Activated CD4-positive, alpha-beta memory T cell treated with anti-CD3 and anti-CD28 coated beads, Interleukin-2, amount 10 ng/mL, durations not matched to agents 7 days and 5 days (primary cell): ENCODE measurements around the gene MAFG. TPM values are rescaled to one million over a fixed set of nuclear protein-coding genes. Genes with fewer than 3 reads are reported as not detected.

Experiments
- CTCF ChIA-PET: fragments of 350-600 bp; sonication (Branson Sonifier 250); formaldehyde crosslinking; loops from one replicate; lab custom pipeline; 2021; ENCODE audit warnings: antibody characterized with exemption, inconsistent platforms; lab: Charles Lee
- POLR2A ChIA-PET: fragments of 350-600 bp; sonication (Branson Sonifier 250); formaldehyde crosslinking; loops from one replicate; lab custom pipeline; 2021; ENCODE audit warnings: antibody characterized with exemption; lab: Charles Lee
- DNase-seq: peaks from one replicate; pipeline ENCODE4 v3.0.0-alpha.2; 2020
- H3K27ac Mint-ChIP-seq: one replicate; pipeline ENCODE4 v1.8.0; 2021; ENCODE audit warnings: mild to moderate bottlenecking, mixed read lengths
- H3K27me3 Mint-ChIP-seq: one replicate; pipeline ENCODE4 v1.8.0; 2021; ENCODE audit warnings: mixed read lengths
- H3K36me3 Mint-ChIP-seq: one replicate; pipeline ENCODE4 v1.8.0; 2021; ENCODE audit warnings: low read depth, mixed read lengths
- H3K4me1 Mint-ChIP-seq: one replicate; pipeline ENCODE4 v1.8.0; 2021; ENCODE audit warnings: mixed read lengths
- H3K4me3 Mint-ChIP-seq: one replicate; pipeline ENCODE4 v1.8.0; 2021; ENCODE audit warnings: mild to moderate bottlenecking, mixed read lengths
- H3K9me3 Mint-ChIP-seq: one replicate; pipeline ENCODE4 v1.8.0; 2021; ENCODE audit warnings: mixed read lengths
- total RNA-seq, 2 experiments: library from RNA; stranded (reverse); gene quantifications; one replicate each; pipeline ENCODE4 v1.2.3, GENCODE V29; 2021

Gene MAFG
- total RNA-seq, 2 experiments from 2014 or later, result 35.2 to 36.5 TPM

DNA sequence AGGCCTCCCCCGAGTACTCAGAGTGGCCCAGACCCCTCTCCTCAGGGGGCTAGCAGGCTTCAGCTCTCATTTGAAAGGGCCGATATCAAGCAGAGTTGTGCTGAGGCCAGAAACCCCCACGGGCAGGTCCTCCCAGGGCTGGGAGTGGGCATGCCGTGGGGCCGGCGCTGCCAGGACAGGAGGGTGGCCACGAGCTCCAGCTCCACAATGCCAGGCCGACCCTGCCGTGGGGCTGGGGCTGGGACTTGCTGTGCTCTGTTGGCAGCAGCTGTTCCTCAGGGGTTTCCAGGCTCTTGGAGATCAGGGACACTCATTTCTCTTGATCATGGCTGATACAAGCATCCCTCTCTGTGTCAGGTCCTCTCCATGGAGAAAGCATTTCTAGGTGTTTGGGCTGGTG, 28.6 kb downstream of the MAFG start:
- Mint-ChIP-seq H3K9me3 (no peaks in the 10 kb centered on the region), H3K27me3 (peaks cover 9% of the 10 kb centered on the region), H3K36me3 (peaks cover 19% of the 10 kb centered on the region), H3K27ac (no peak overlapping the region), H3K4me3 (no peak overlapping the region), H3K4me1 (peaks cover 6% of the 10 kb centered on the region)
- ChIA-PET POLR2A (interaction anchor here (1.1 kb wide), 1 partner anchor 11 kb away, joined by 3 read pairs; no protein-coding TSS in a partner anchor), CTCF (no interaction called here)
- DNase-seq, result no peak

DNA sequence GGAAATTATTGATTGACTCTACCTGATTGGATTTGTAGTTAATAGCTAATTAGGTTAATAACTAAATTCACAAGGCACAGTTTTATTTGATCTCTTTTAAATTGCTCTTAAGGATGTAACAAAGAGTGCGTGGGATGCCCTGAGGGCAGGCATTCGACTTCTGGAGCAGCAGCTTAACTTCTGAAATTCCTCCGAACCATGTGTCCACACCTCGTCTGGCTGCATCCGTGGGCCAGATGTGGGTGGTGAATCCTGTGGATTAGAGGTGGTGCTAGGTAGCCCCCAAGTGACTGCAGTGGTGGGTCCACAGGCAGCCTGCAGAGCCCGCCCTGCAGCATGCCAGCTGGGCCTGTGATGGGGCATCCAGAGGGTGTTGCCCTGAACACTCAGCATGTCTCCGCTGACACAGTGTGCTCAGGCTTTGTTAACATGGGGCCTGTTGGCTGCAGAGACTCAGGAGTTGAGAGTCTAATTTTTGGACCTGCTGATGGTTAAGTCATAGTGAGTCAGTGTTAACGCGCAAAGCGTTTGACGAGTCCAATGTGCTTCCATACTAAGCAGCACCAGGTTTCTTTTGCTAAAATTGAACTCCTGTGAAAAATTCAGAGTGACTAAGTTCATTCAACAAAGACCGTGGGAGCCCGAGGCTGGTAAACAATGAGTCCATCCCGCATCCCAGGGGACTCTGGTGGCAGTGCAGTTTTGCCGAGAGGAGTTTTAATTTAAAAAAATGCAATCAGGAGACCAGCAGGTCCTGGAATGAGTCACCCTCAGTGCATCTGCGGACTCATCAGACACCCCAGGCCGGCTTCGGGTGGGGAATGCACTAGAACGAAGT, 29.3 kb downstream of the MAFG start:
- H3K36me3 Mint-ChIP-seq, result peaks cover 19% of the 10 kb centered on the region

DNA sequence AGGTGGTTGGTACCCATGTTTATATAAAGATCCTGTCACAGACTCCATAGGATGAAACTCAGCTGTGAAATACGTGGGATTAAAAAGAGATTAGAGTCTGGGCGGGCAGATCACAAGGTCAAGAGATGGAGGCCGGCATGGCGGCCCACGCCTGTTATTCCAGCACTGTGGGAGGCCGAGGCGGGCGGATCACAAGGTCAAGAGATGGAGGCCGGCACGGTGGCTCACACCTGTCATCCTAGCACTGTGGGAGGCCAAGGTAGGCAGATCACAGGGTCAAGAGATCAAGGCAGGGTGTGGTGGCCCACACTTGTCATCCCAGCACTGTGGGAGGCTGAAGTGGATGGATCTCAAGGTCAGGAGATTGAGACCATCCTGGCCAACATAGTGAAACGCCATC, 32.1 kb downstream of the MAFG start:
- no peak overlapping the region for H3K4me3 Mint-ChIP-seq
- H3K27ac Mint-ChIP-seq, result no peak overlapping the region
- peaks cover 20% of the 10 kb centered on the region for H3K36me3 Mint-ChIP-seq
- peaks cover 15% of the 10 kb centered on the region for H3K4me1 Mint-ChIP-seq
- CTCF ChIA-PET, result no interaction called here
- H3K27me3 Mint-ChIP-seq, result no peaks in the 10 kb centered on the region
- no peaks in the 10 kb centered on the region for H3K9me3 Mint-ChIP-seq
- POLR2A ChIA-PET, result no interaction called here
- DNase-seq, result no peak

More for the DNA sequence above, 29.3 kb downstream of the MAFG start:
- POLR2A ChIA-PET, result interaction anchor here (1.1 kb wide), 1 partner anchor 12 kb away, joined by 3 read pairs; no protein-coding TSS in a partner anchor
- H3K9me3 Mint-ChIP-seq, result no peaks in the 10 kb centered on the region
- H3K27me3 Mint-ChIP-seq, result peaks cover 7% of the 10 kb centered on the region
- no peak overlapping the region for H3K4me3 Mint-ChIP-seq
- H3K4me1 Mint-ChIP-seq, result peaks cover 10% of the 10 kb centered on the region
- CTCF ChIA-PET, result no interaction called here
- DNase-seq, result no peak
- no peak overlapping the region for H3K27ac Mint-ChIP-seq

DNA sequence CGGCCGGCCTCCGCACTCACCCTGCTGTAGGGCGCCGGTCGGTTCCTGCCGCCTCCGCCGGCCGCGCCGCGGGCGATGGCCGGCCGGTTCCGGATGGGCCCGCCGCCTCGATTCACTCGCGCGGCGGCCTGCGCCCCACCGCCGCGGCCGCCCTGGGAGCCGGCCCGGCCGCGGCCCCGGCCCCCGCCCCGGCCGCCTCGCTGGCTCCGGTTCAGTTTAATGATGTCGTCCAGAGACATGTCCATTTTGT, 36.3 kb downstream of the MAFG start:
- POLR2A ChIA-PET, result interaction anchor here (0.7 to 12.3 kb wide), 12 partner anchors 11 to 188 kb away, joined by 3 to 140 read pairs (median 5); partner anchors contain the start of genes ARHGDIA, MRPL12, NPB and SIRT7

DNA sequence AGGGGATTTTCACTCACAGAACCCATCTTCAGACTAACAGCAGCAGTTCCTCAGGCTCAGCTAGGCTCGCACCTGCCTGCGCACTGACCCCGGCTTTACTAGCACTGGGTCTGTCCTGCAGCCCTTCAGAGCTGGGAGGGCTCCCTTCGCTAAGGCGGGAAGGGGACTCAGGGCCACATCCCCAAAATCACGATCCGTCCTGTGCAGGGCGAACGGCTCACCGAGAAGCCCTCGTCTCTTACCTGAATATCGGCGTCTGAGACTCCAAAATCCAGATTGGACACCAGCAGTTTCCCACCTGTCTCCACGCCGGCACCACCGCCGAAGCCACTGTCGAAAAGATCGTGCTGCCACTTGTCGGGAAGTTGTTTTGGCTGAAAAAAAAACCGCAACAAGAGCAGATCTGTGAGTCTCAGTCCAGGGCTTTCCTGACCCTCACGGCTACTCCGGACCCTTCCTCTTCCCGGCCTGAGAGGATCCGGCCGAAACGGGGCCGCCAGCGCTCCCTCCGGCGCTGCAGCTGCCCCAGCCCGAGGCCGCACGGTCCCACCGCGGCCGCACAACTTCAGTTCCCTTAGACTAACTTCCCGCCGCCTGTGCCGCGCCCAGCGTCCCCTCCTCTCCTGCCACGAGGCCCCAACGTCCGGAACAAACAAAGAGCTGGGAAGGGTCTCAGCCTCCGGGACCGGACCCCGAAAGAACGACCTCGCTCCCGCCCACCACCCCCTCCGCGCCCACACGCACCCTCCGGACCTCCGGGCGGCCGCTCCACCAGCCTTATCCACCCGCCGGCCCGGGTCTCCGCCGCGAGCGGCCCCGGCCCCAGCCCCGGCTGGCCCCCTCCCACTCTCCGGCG, 36.9 kb downstream of the MAFG start:
- DNase-seq, result peak; percentile 46
- no peaks in the 10 kb centered on the region for H3K9me3 Mint-ChIP-seq
- H3K36me3 Mint-ChIP-seq, result peaks cover 44% of the 10 kb centered on the region
- H3K27ac Mint-ChIP-seq, result peak overlapping the region; percentile 94
- POLR2A ChIA-PET, result interaction anchor here (0.7 to 12.3 kb wide), 10 partner anchors 11 to 188 kb away, joined by 3 to 140 read pairs (median 5); partner anchors contain the start of genes ARHGDIA, MRPL12 and SIRT7
- no peaks in the 10 kb centered on the region for H3K27me3 Mint-ChIP-seq
- H3K4me1 Mint-ChIP-seq, result peaks cover 43% of the 10 kb centered on the region
- H3K4me3 Mint-ChIP-seq, result peak overlapping the region; percentile 87
- CTCF ChIA-PET, result no interaction called here

More for the DNA sequence above, 36.3 kb downstream of the MAFG start:
- peak overlapping the region; percentile 98 for H3K27ac Mint-ChIP-seq
- peaks cover 41% of the 10 kb centered on the region for H3K4me1 Mint-ChIP-seq
- H3K36me3 Mint-ChIP-seq, result peaks cover 42% of the 10 kb centered on the region
- H3K4me3 Mint-ChIP-seq, result peak overlapping the region; percentile 97
- no peaks in the 10 kb centered on the region for H3K27me3 Mint-ChIP-seq
- H3K9me3 Mint-ChIP-seq, result no peaks in the 10 kb centered on the region
- DNase-seq, result no peak
- CTCF ChIA-PET, result no interaction called here

DNA sequence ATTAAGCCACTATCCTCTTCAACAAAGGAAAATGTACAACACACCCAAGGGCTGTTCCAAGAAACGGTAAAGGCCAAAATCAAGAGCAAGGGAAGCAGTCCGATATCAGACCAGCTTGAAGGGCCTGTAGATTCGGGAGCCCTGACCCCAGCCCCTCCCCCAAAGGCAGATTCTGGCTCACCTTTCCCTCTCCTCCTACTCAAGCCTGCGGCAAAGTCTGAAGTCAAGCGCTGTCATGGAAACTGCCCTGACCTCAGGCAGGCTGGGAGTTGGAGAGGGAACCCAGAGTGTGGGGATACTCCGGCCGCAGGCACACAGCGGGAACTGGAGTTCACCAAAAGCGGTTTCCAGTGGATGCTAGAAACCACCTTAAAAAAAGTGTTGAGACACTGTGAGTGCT, 37.9 kb downstream of the MAFG start:
- no peaks in the 10 kb centered on the region for H3K9me3 Mint-ChIP-seq
- H3K4me3 Mint-ChIP-seq, result peak overlapping the region; percentile 87
- H3K4me1 Mint-ChIP-seq, result peaks cover 46% of the 10 kb centered on the region
- peaks cover 51% of the 10 kb centered on the region for H3K36me3 Mint-ChIP-seq
- POLR2A ChIA-PET, result interaction anchor here (0.6 to 12.3 kb wide), 5 partner anchors 10 to 38 kb away, joined by 3 to 140 read pairs (median 3); partner anchors contain the start of genes ARHGDIA and MAFG
- CTCF ChIA-PET, result no interaction called here
- DNase-seq, result no peak
- peak overlapping the region; percentile 44 for H3K27ac Mint-ChIP-seq
- H3K27me3 Mint-ChIP-seq, result no peaks in the 10 kb centered on the region

DNA sequence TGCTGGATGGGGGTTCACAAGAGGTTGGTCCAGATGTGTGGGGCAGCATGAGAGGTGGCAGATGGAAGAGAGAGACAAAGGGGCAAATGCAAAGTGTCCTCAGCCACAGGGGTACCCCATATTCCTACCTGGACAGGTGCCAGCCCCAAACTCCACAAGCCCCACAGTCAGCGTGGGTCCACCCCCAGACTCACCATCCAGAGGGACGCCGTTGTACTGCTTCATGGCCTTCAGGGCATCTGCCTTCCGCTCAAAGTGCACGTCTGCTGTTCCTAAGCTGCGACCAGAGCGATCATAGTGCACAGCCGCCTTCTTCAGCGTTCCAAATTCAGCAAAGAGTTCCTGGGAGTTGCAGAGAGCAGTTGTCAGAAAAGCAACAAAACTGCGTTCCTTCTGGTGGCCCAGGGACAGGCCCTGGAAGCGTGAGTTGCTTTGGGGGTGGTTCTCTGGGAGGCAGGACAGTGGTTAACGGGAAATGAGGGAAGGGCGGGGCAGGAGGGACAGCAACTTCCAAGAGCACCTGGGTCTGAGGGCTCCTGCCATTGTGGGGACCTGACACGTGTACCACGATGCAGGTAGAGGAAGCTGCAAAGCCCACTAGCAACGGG, 38.4 kb downstream of the MAFG start:
- CTCF ChIA-PET, result no interaction called here
- H3K9me3 Mint-ChIP-seq, result no peaks in the 10 kb centered on the region

DNA sequence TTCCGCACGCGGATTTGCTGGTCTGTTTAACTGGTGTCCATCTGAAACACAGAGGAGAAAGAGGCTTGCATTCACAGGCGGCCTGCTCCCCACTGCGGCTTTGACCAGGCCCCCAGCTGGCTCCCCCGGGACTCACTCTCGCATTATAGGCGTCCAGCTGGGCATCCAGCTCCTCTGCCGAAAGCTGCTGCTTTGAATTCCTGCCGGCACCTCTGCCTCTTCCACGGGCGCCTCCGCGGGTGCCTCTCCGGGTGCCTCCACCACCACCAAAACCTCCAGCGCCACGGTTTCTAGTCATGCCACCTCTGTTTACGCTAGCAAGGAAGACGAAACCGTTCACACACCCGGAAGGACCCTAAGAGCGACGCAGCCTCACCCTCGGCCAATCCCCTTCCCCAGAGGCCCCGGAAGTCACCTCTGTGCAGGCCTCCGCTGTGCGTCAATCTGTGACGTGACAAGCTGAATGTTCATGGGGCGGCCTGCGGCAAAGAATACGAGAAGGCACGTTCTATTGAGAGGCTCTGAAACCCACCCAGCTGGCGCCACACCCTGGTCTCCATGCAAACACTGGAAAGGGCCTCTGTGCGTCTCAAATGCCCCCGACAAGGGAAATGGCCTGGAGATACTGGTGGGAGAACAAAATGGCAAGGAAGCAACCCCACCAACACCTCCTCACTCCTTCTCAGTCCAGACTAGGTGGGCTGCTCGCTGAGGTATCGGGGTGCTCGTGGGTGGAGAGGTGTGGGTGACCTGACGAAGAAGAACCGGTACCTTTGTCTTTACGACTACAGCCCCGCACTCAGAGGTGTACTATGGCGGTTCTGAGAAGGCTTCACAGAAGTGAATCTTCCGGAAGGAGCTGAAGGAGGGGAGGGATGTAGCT, 39.2 kb downstream of the MAFG start:
- ChIA-PET POLR2A (interaction anchor here (0.7 to 12.3 kb wide), 4 partner anchors 9 to 39 kb away, joined by 3 to 140 read pairs (median 4); partner anchors contain the start of genes ARHGDIA and MAFG), CTCF (no interaction called here)
- Mint-ChIP-seq H3K27ac (peak overlapping the region; percentile 68), H3K4me1 (peaks cover 42% of the 10 kb centered on the region), H3K36me3 (peaks cover 57% of the 10 kb centered on the region), H3K9me3 (no peaks in the 10 kb centered on the region), H3K4me3 (peak overlapping the region; percentile 87), H3K27me3 (no peaks in the 10 kb centered on the region)
- DNase-seq, result no peak

More for the DNA sequence above, 38.4 kb downstream of the MAFG start:
- H3K27ac Mint-ChIP-seq, result peak overlapping the region; percentile 68
- peaks cover 56% of the 10 kb centered on the region for H3K36me3 Mint-ChIP-seq
- DNase-seq, result no peak
- H3K4me3 Mint-ChIP-seq, result peak overlapping the region; percentile 87
- no peaks in the 10 kb centered on the region for H3K27me3 Mint-ChIP-seq
- POLR2A ChIA-PET, result interaction anchor here (0.6 to 12.3 kb wide), 4 partner anchors 10 to 39 kb away, joined by 3 to 140 read pairs (median 4); partner anchors contain the start of genes ARHGDIA and MAFG
- H3K4me1 Mint-ChIP-seq, result peaks cover 46% of the 10 kb centered on the region

DNA sequence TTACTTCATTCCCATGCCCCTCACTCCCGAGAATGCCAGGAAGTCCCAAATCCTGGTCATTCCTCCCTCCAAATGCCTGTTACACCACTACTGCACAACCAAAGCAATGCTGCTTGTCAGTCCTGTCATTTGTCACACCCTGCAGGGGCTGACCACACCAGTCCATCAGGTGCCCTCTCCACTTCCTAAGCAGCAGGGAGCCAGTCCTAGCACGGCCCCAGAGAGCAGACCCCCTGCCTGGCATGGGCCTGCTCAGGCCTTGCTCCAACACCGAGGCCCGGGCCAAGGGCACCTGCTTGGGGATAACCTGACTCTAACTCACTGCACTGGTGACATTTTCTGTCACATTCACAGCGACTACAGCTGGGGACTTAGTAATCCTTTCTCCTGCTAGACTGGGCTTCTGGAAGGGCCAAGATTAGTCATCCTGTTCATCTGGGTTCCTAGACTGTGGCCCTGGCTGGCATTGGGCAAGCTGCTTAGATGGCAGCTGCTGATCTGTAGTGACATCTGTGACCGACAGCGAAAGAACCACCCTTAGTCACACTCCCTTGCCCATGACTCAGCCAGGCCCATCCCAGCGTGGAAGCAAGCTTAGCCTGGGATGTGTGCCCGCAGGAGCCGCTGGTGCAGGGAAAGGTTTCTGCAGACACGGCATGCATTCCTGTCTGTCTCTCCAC, 41.5 kb downstream of the MAFG start:
- no peak overlapping the region for H3K4me3 Mint-ChIP-seq
- no peak overlapping the region for H3K27ac Mint-ChIP-seq
- ChIA-PET POLR2A (interaction anchor here (0.7 to 12.3 kb wide), 5 partner anchors 10 to 34 kb away, joined by 3 to 140 read pairs (median 4); partner anchors contain the start of gene ARHGDIA), CTCF (no interaction called here)
- no peaks in the 10 kb centered on the region for H3K9me3 Mint-ChIP-seq
- H3K4me1 Mint-ChIP-seq, result peaks cover 33% of the 10 kb centered on the region
- peaks cover 65% of the 10 kb centered on the region for H3K36me3 Mint-ChIP-seq
- H3K27me3 Mint-ChIP-seq, result no peaks in the 10 kb centered on the region
- DNase-seq, result no peak

DNA sequence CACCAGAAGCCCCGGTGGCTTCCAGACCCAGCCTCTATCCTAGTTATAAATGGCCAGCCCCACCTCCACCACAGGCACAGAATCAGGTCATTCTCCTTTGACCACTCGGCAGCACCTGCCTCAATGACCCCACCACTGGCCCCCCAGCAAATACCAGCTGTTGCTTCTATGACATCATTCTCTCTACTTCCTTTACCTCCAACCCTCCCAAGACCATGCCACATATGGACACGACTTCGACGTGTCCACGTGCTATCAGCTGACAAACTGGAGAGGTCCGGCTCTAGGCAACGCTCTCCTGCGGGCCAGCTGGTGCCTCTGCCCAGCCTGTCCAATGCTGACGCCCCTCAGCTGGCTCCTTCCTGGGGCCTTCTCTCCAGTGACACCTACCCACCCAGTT, 42.1 kb downstream of the MAFG start:
- POLR2A ChIA-PET, result interaction anchor here (1.0 to 12.3 kb wide), 4 partner anchors 13 to 411 kb away, joined by 3 to 140 read pairs (median 5); partner anchors contain the start of gene ARHGDIA
- H3K9me3 Mint-ChIP-seq, result no peaks in the 10 kb centered on the region
- no peak overlapping the region for H3K27ac Mint-ChIP-seq
- peaks cover 32% of the 10 kb centered on the region for H3K4me1 Mint-ChIP-seq
- peaks cover 63% of the 10 kb centered on the region for H3K36me3 Mint-ChIP-seq
- CTCF ChIA-PET, result interaction anchor here (1.0 to 1.3 kb wide), 2 partner anchors 13 to 15 kb away, joined by 3 to 4 read pairs; no protein-coding TSS in a partner anchor
- H3K27me3 Mint-ChIP-seq, result no peaks in the 10 kb centered on the region
- no peak for DNase-seq
- H3K4me3 Mint-ChIP-seq, result no peak overlapping the region

DNA sequence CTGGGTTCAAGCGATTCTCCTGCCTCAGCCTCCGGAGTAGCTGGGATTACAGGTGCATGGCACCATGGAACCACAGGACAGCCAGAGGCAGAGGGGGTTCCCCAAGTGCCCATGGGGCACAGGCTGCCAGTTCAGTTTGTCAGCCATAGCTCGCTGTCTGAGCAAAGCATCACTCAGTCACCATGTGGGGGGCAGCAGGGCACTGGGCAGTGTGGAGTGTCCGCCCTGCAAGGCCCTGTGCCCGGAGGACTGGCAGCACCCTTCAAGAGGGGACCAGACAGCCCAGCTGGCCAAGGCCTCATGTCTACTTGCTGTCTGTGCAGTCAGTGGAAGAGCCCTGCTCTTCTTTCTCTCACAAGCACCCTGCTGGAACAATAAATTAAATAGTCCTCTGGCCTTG, 42.6 kb downstream of the MAFG start:
- H3K27me3 Mint-ChIP-seq, result no peaks in the 10 kb centered on the region
- no peak for DNase-seq
- peaks cover 58% of the 10 kb centered on the region for H3K36me3 Mint-ChIP-seq
- CTCF ChIA-PET, result interaction anchor here (1.0 to 1.3 kb wide), 2 partner anchors 12 to 15 kb away, joined by 3 to 4 read pairs; no protein-coding TSS in a partner anchor
- H3K9me3 Mint-ChIP-seq, result no peaks in the 10 kb centered on the region
- POLR2A ChIA-PET, result interaction anchor here (1.0 to 12.3 kb wide), 4 partner anchors 13 to 412 kb away, joined by 3 to 140 read pairs (median 5); partner anchors contain the start of gene ARHGDIA
- H3K27ac Mint-ChIP-seq, result no peak overlapping the region
- H3K4me3 Mint-ChIP-seq, result no peak overlapping the region
- H3K4me1 Mint-ChIP-seq, result peaks cover 27% of the 10 kb centered on the region
